ENCODE measurements around the gene TCEAL4. TPM values are rescaled to one million over a fixed set of nuclear protein-coding genes. Genes with fewer than 3 reads are reported as not detected.

TCEAL4 gene
- total and polyA plus RNA-seq, 2 experiments from 2014 or later = 25.4 to 148 TPM

DNA sequence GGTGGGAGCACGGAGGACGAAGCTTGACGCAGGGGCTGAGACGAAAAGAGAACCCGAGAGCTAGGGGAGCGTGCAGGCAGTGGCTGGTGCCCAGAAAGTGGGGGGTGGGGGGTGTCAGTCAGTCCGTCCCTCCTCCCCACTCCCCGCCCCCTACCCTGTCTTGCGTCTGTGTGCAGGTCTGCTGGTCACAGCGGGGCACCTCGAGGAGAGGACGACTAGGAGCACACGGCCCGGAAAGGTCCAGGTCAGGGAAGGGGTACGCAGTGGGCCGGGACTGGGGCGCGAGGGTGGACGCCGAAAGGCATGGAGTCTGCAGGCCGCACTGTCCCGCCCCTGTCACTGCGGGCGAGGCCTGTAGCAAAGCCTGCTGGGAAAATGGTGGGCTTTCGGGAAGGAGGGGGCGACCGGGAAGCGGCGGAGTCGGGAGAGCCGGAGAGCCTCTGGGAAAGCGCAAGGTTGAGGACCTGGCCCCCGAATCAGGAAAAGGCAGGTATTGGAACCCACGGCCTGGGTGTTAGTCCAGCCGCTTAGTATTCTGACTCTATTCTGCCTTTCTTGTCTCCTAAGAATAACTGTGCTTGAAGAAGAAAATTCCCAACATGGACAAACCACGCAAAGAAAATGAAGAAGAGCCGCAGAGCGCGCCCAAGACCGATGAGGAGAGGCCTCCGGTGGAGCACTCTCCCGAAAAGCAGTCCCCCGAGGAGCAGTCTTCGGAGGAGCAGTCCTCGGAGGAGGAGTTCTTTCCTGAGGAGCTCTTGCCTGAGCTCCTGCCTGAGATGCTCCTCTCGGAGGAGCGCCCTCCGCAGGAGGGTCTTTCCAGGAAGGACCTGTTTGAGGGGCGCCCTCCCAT lies 44.2 kb downstream of the TCEAL4 start (continued):
- TF ChIP-seq POLR2AphosphoS5 (IDR thresholded peaks at IDR 0.05; ENCODE audit: low read depth) (peak; percentile 64), ZNF331 (CRISPR knock-in tag; IDR thresholded peaks at IDR 0.05; ENCODE audit: low read depth) (no peak), ZNF114 (CRISPR knock-in tag; IDR thresholded peaks at IDR 0.05) (no peak), NANOG (IDR thresholded peaks at IDR 0.05; ENCODE audit: borderline replicate concordance) (no peak), CREB1 (CRISPR knock-in tag; IDR thresholded peaks at IDR 0.05; ENCODE audit: low read depth) (no peak)
- TF ChIP-seq, protein P1, sequence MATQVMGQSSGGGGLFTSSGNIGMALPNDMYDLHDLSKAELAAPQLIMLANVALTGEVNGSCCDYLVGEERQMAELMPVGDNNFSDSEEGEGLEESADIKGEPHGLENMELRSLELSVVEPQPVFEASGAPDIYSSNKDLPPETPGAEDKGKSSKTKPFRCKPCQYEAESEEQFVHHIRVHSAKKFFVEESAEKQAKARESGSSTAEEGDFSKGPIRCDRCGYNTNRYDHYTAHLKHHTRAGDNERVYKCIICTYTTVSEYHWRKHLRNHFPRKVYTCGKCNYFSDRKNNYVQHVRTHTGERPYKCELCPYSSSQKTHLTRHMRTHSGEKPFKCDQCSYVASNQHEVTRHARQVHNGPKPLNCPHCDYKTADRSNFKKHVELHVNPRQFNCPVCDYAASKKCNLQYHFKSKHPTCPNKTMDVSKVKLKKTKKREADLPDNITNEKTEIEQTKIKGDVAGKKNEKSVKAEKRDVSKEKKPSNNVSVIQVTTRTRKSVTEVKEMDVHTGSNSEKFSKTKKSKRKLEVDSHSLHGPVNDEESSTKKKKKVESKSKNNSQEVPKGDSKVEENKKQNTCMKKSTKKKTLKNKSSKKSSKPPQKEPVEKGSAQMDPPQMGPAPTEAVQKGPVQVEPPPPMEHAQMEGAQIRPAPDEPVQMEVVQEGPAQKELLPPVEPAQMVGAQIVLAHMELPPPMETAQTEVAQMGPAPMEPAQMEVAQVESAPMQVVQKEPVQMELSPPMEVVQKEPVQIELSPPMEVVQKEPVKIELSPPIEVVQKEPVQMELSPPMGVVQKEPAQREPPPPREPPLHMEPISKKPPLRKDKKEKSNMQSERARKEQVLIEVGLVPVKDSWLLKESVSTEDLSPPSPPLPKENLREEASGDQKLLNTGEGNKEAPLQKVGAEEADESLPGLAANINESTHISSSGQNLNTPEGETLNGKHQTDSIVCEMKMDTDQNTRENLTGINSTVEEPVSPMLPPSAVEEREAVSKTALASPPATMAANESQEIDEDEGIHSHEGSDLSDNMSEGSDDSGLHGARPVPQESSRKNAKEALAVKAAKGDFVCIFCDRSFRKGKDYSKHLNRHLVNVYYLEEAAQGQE (IDR thresholded peaks at IDR 0.05; ENCODE audit: unreplicated experiment) = no peak

GRCh38 chrX:103630171-103630511 lies 44.8 kb downstream of the TCEAL4 start:
- Mint-ChIP-seq H3K9me3 (no peaks in the 10 kb centered on the region), H3K27ac (peak overlapping the region; percentile 22; the same call in 1 of the 2 replicates), H3K36me3 (ENCODE audit: low read depth) (no peaks in the 10 kb centered on the region; the same call in 2 of the 3 replicates), H3K4me1 (peaks cover 8% of the 10 kb centered on the region; the same call in 2 of the 3 replicates), H3K27me3 (ENCODE audit: insufficient read depth, low read depth, poor library complexity) (peaks cover 7% of the 10 kb centered on the region), H3K4me3 (peak overlapping the region; percentile 84)
- no peaks in the 10 kb centered on the region for H3K79me2 ChIP-seq (replicated peaks; ENCODE audit: insufficient read depth)
- H3K9me2 ChIP-seq (ENCODE audit: insufficient read depth) = no peaks in the 10 kb centered on the region
- no peaks in the 10 kb centered on the region for H4K20me1 ChIP-seq (replicated peaks; ENCODE audit: insufficient read depth)
- DNase-seq (ENCODE audit: low spot score) = no peak
- H3F3A ChIP-seq (replicated peaks; ENCODE audit: low read depth) = no peaks in the 10 kb centered on the region
- H2AFZ ChIP-seq = no peak overlapping the region
- no peaks in the 10 kb centered on the region for H3K36me3 ChIP-seq (ENCODE audit: insufficient read depth)
- H3K4me3 ChIP-seq = peak overlapping the region; percentile 90
- peaks cover 4% of the 10 kb centered on the region; the same call in 1 of the 2 replicates for H3K4me1 ChIP-seq (ENCODE audit: insufficient read depth)
- H3K27ac ChIP-seq (ENCODE audit: low read depth) = peak overlapping the region; percentile 64; the same call in 1 of the 2 replicates
- H3K27me3 ChIP-seq (ENCODE audit: insufficient read depth) = no peaks in the 10 kb centered on the region
- no peak for ATAC-seq
- peak overlapping the region; percentile 77 for H3K4me2 ChIP-seq
- TF ChIP-seq, protein P2, sequence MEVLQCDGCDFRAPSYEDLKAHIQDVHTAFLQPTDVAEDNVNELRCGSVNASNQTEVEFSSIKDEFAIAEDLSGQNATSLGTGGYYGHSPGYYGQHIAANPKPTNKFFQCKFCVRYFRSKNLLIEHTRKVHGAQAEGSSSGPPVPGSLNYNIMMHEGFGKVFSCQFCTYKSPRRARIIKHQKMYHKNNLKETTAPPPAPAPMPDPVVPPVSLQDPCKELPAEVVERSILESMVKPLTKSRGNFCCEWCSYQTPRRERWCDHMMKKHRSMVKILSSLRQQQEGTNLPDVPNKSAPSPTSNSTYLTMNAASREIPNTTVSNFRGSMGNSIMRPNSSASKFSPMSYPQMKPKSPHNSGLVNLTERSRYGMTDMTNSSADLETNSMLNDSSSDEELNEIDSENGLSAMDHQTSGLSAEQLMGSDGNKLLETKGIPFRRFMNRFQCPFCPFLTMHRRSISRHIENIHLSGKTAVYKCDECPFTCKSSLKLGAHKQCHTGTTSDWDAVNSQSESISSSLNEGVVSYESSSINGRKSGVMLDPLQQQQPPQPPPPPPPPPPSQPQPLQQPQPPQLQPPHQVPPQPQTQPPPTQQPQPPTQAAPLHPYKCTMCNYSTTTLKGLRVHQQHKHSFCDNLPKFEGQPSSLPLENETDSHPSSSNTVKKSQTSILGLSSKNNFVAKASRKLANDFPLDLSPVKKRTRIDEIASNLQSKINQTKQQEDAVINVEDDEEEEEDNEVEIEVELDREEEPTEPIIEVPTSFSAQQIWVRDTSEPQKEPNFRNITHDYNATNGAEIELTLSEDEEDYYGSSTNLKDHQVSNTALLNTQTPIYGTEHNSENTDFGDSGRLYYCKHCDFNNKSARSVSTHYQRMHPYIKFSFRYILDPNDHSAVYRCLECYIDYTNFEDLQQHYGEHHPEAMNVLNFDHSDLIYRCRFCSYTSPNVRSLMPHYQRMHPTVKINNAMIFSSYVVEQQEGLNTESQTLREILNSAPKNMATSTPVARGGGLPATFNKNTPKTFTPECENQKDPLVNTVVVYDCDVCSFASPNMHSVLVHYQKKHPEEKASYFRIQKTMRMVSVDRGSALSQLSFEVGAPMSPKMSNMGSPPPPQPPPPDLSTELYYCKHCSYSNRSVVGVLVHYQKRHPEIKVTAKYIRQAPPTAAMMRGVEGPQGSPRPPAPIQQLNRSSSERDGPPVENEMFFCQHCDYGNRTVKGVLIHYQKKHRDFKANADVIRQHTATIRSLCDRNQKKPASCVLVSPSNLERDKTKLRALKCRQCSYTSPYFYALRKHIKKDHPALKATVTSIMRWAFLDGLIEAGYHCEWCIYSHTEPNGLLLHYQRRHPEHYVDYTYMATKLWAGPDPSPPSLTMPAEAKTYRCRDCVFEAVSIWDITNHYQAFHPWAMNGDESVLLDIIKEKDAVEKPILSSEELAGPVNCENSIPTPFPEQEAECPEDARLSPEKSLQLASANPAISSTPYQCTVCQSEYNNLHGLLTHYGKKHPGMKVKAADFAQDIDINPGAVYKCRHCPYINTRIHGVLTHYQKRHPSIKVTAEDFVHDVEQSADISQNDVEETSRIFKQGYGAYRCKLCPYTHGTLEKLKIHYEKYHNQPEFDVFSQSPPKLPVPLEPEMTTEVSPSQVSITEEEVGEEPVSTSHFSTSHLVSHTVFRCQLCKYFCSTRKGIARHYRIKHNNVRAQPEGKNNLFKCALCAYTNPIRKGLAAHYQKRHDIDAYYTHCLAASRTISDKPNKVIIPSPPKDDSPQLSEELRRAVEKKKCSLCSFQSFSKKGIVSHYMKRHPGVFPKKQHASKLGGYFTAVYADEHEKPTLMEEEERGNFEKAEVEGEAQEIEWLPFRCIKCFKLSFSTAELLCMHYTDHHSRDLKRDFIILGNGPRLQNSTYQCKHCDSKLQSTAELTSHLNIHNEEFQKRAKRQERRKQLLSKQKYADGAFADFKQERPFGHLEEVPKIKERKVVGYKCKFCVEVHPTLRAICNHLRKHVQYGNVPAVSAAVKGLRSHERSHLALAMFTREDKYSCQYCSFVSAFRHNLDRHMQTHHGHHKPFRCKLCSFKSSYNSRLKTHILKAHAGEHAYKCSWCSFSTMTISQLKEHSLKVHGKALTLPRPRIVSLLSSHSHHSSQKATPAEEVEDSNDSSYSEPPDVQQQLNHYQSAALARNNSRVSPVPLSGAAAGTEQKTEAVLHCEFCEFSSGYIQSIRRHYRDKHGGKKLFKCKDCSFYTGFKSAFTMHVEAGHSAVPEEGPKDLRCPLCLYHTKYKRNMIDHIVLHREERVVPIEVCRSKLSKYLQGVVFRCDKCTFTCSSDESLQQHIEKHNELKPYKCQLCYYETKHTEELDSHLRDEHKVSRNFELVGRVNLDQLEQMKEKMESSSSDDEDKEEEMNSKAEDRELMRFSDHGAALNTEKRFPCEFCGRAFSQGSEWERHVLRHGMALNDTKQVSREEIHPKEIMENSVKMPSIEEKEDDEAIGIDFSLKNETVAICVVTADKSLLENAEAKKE (CRISPR knock-in tag; IDR thresholded peaks at IDR 0.05) = no peak
- no peak for TF ChIP-seq CTCF (conservative IDR thresholded peaks at IDR 0.05; ENCODE audit: low read depth in 2 of 2)
- TF ChIP-seq POLR2AphosphoS5 (IDR thresholded peaks at IDR 0.05; ENCODE audit: low read depth) = no peak
- no peak for TF ChIP-seq ETS1 (IDR thresholded peaks at IDR 0.05)

All from GM23338 (cell line).